GM12878 (cell line): ENCODE data around the gene EFNB2. TPM values are rescaled to one million over a fixed set of nuclear protein-coding genes. Genes with fewer than 3 reads are reported as not detected.

Source experiments
- ATAC-seq: fragments of 200-7000 bp; cut with Tn5 transposase; 3 replicates; pipeline ENCODE4 v1.9.1; 2020; ENCODE audit warnings: mild to moderate bottlenecking, moderate library complexity
- BruUV-seq: library from RNA; stranded (reverse); fragments of 400-500 nt; replicated peaks from 2 replicates; lab custom pipeline; 2021; lab: Mats Ljungman, UMichigan
- CTCF ChIA-PET: fragments of 300-600 bp; sonication (Branson Sonifier 250); formaldehyde crosslinking; extraction: SDS; loops from one replicate; lab custom pipeline; 2021; ENCODE audit warnings: inconsistent platforms; lab: Yijun Ruan, JAX
- POLR2A ChIA-PET: fragments of 350-600 bp; formaldehyde crosslinking; extraction: SDS; loops from one replicate; lab custom pipeline; 2021; ENCODE audit warnings: inconsistent platforms; lab: Charles Lee
- RAD21 ChIA-PET: fragments of 300-600 bp; sonication (Branson Sonifier 250); formaldehyde crosslinking; loops from one replicate; lab custom pipeline; 2023; ENCODE audit warnings: antibody characterized with exemption; ENCODE audit not compliant: unreplicated experiment; lab: Charles Lee
- SMC1A ChIA-PET: fragments of 300-600 bp; sonication (Branson Sonifier 250); formaldehyde crosslinking; loops from one replicate; lab custom pipeline; 2023; ENCODE audit not compliant: unreplicated experiment, uncharacterized antibody; lab: Charles Lee
- DNase-seq: peaks from one replicate; pipeline ENCODE4 v3.0.0-alpha.2; 2011; ENCODE audit warnings: low read depth, low spot score
- FAIRE-seq: peaks from 3 replicates; lab custom pipeline; 2011; peaks lifted over from hg19 to GRCh38; lab: Jason Lieb, UNC
- H2AFZ ChIP-seq: 2 replicates; pipeline ENCODE4 v1.6.0; 2011; ENCODE audit warnings: low read depth, low read length, control low read depth; ENCODE audit not compliant: control insufficient read depth
- H3K27ac ChIP-seq: 2 replicates; pipeline ENCODE4 v1.5.1; 2011; ENCODE audit warnings: control low read depth; ENCODE audit not compliant: control insufficient read depth, insufficient read depth
- H3K27me3 ChIP-seq, 2 experiments: replicated peaks in 1 of 2; 2 replicates each; pipeline versions ENCODE4 v1.6.0 to v1.6.1; 2011; ENCODE audit warnings: low read length in 1 of 2; ENCODE audit not compliant: control insufficient read depth in 2 of 2, insufficient read depth in 2 of 2
- H3K36me3 ChIP-seq, 2 experiments: 2 replicates each; pipeline ENCODE4 v1.5.1; 2011; ENCODE audit warnings: low read length in 1 of 2; ENCODE audit not compliant: control insufficient read depth in 2 of 2, insufficient read depth in 2 of 2
- H3K4me1 ChIP-seq: 2 replicates; pipeline ENCODE4 v1.6.1; 2011; ENCODE audit warnings: mild to moderate bottlenecking, low read length, moderate library complexity, mixed read lengths; ENCODE audit not compliant: control insufficient read depth, insufficient read depth
- H3K4me2 ChIP-seq: 2 replicates; pipeline ENCODE4 v1.6.0; 2011; ENCODE audit warnings: control low read depth; ENCODE audit not compliant: control insufficient read depth, insufficient read depth
- H3K4me3 ChIP-seq: fragments of 200-600 bp; sonication (generic); 2 replicates; pipeline ENCODE4 v1.5.1; 2016
- H3K79me2 ChIP-seq: 2 replicates; pipeline ENCODE4 v1.6.0; 2011; ENCODE audit warnings: low read length; ENCODE audit not compliant: control insufficient read depth, insufficient read depth
- H3K9ac ChIP-seq: 2 replicates; pipeline ENCODE4 v1.8.0; 2011; ENCODE audit warnings: low read length, control low read depth, mixed read lengths; ENCODE audit not compliant: control insufficient read depth, insufficient read depth
- H3K9me3 ChIP-seq: replicated peaks from 3 replicates; pipeline ENCODE4 v1.5.1; 2011; ENCODE audit warnings: mild to moderate bottlenecking, low read length; ENCODE audit not compliant: control insufficient read depth, insufficient read depth
- H4K20me1 ChIP-seq: 2 replicates; pipeline ENCODE4 v1.6.0; 2011; ENCODE audit not compliant: control insufficient read depth, insufficient read depth
- CBX5 ChIP-seq: sonication (generic); IDR thresholded peaks from 2 replicates; pipeline ENCODE4 v1.6.1; 2016; ENCODE audit warnings: low read depth, moderate library complexity, mild to moderate bottlenecking, inconsistent platforms
- EZH2 ChIP-seq: IDR thresholded peaks from 2 replicates; pipeline ENCODE4 v1.6.1; 2012; ENCODE audit warnings: low read depth, mild to moderate bottlenecking, control low read depth, inconsistent platforms, low read length, borderline replicate concordance; ENCODE audit not compliant: control insufficient read depth
- SUZ12 ChIP-seq: fragments of 200-600 bp; sonication (generic); IDR thresholded peaks from one replicate; pipeline ENCODE4 v1.6.1; 2018; ENCODE audit warnings: antibody characterized with exemption, mild to moderate bottlenecking; ENCODE audit not compliant: unreplicated experiment
- WGBS: methylation state at CpG from one replicate; pipeline ENCODE4 v1.1.6; 2016; ENCODE audit warnings: low lambda C conversion rate; ENCODE audit not compliant: insufficient replicate concordance, insufficient coverage; ENCODE audit errors: missing lambda C conversion rate; 5-methylcytosine and 5-hydroxymethylcytosine counted together
- in situ Hi-C: fragments of 300-500 bp; cut with MboI; formaldehyde crosslinking; loops from 9 replicates; pipeline ENCODE4 v1.14.3; 2018; ENCODE audit warnings: mixed read lengths
- intact Hi-C: fragments of 100-400 bp; cut with micrococcal nuclease; formaldehyde crosslinking; loops from one replicate; pipeline ENCODE4 v1.14.2; 2022; ENCODE audit not compliant: unreplicated experiment
- polyA plus RNA-seq, 11 experiments: library from polyadenylated mRNA; depleted of rRNA in 4 of 11; unstranded in 6 of 11; stranded (reverse) in 5 of 11; fragments of >200 nt; fragmentation: Nextera tagmentation in 4 of 11; fragmentation: Illumina TruSeq in 1 of 11; extraction: Ambion mirVana in 4 of 11; extraction: Trizol in 1 of 11; gene quantifications; 1 replicate in 1 of 11; 2 replicates in 10 of 11; pipeline versions ENCODE4 v1.2.1 to v1.2.3, GENCODE V29; 2011 to 2016; ENCODE audit warnings: inconsistent platforms in 2 of 11, missing spikeins in 2 of 11, low read depth in 1 of 11
- total RNA-seq, 4 experiments: library from RNA; depleted of rRNA in 3 of 4; stranded (reverse); fragments of >200 nt in 3 of 4; fragmentation: Illumina TruSeq in 1 of 4; extraction: Trizol in 1 of 4; gene quantifications; 2 replicates each; pipeline versions ENCODE4 v1.2.1 to v1.2.3, GENCODE V29; 2013 to 2021

EFNB2 gene
- total and polyA plus RNA-seq, 10 of the 15 experiments (the other 5 are each of a cell fraction or from before 2014, with no cell fraction given), result 0.12 to 1.5 (median 0.31) TPM; not detected in 1

GRCh38 chr13:106532111-106532929 is 3.1 kb downstream of the EFNB2 start:
- ChIA-PET RAD21 (interaction anchor here (0.7 to 2.0 kb wide), 7 partner anchors 19 to 812 kb away, joined by 3 to 5 read pairs (median 3); no protein-coding TSS in a partner anchor), CTCF (interaction anchor here (0.6 to 2.1 kb wide), 4 partner anchors 17 to 448 kb away, joined by 3 to 7 read pairs (median 5); no protein-coding TSS in a partner anchor), SMC1A (interaction anchor here (0.6 to 1.0 kb wide), 5 partner anchors 11 to 718 kb away, joined by 3 to 7 read pairs (median 3); no protein-coding TSS in a partner anchor), POLR2A (interaction anchor here (0.6 kb wide), 1 partner anchor 17 kb away, joined by 4 read pairs; no protein-coding TSS in a partner anchor)
- no peaks in the 10 kb centered on the region for H4K20me1 ChIP-seq
- no peaks in the 10 kb centered on the region for H3K79me2 ChIP-seq
- H3K36me3 ChIP-seq, result no peaks in the 10 kb centered on the region
- peaks cover 3% of the 10 kb centered on the region; the same call in 1 of the 2 replicates for H3K4me1 ChIP-seq
- no peaks in the 10 kb centered on the region; the same call in 2 of the 3 replicates for H3K9me3 ChIP-seq
- H3K27me3 ChIP-seq, result peaks cover 0 to 17% of the 10 kb centered on the region in 2 experiments; a peak in 2 of 4 replicates
- H3K4me2 ChIP-seq, result 0 out of 2 replicates have a peak overlapping the region, but pooled peaks have one; percentile 42
- in situ Hi-C loops, result loop anchor here (25.0 kb wide), 1 partner anchor 1545 kb away; no protein-coding TSS in a partner anchor
- ATAC-seq, result no peak
- FAIRE-seq, result no peak
- no peak overlapping the region for H3K9ac ChIP-seq
- no peak for DNase-seq
- TF ChIP-seq SUZ12 (peak; percentile 49), EZH2 (0 out of 2 replicates have a peak, but pooled peaks have one; percentile 74), CBX5 (no peak)
- H3K27ac ChIP-seq, result no peak overlapping the region
- H3K4me3 ChIP-seq, result no peak overlapping the region
- WGBS, result 29% methylated on average over 18 of the region's 18 CpGs
- intact Hi-C loops, result loop anchor here (10.0 kb wide), 2 partner anchors 158 to 1758 kb away; no protein-coding TSS in a partner anchor
- H2AFZ ChIP-seq, result no peak overlapping the region
- no TSS peak for BruUV-seq
